Limb (tissue), 2 donors: ENCODE measurements around the gene ITPR1.
A peak's percentile ranks its signal among the peaks of the same experiment; 100 is the strongest.

ENCODE experiments used
- DNase-seq, 2 donors: peaks; one replicate each; pipeline ENCODE4 v3.0.0-alpha.2; 2016; ENCODE audit errors: extremely low spot score in 2 of 2

Gene ITPR1

GRCh38 chr3:4641863-4642563 is 148.9 kb downstream of the ITPR1 start:
- no peak for DNase-seq

GRCh38 chr3:4642611-4643010 is 149.5 kb downstream of the ITPR1 start:
- no peak for DNase-seq

- DNase-seq, result no peak
These were observed 150.9 kb downstream of the ITPR1 start for GRCh38 chr3:4643904-4644547.

- DNase-seq, result no peak
These were observed 151.8 kb downstream of the ITPR1 start for GRCh38 chr3:4644951-4645350.

- no peak for DNase-seq
These were observed 152.3 kb downstream of the ITPR1 start for GRCh38 chr3:4645468-4645867.

GRCh38 chr3:4647411-4647810 is 154.3 kb downstream of the ITPR1 start:
- DNase-seq, result no peak

- no peak for DNase-seq
These were observed 162.2 kb downstream of the ITPR1 start for GRCh38 chr3:4655145-4656045.

GRCh38 chr3:4656059-4656458 is 162.9 kb downstream of the ITPR1 start:
- peak; percentile 76 to 78 for DNase-seq

GRCh38 chr3:4656626-4657328 is 163.6 kb downstream of the ITPR1 start:
- DNase-seq, result no peak

- no peak for DNase-seq
These were observed 167.8 kb downstream of the ITPR1 start for GRCh38 chr3:4660936-4661335.

GRCh38 chr3:4664412-4664811 is 171.3 kb downstream of the ITPR1 start:
- DNase-seq, result no peak

- no peak for DNase-seq
These were observed 172.0 kb downstream of the ITPR1 start for GRCh38 chr3:4665197-4665596.

- DNase-seq, result no peak
These were observed 172.9 kb downstream of the ITPR1 start for GRCh38 chr3:4666071-4666470.

- DNase-seq, result no peak
These were observed 177.2 kb downstream of the ITPR1 start for GRCh38 chr3:4670352-4670751.

GRCh38 chr3:4672725-4673275 is 179.7 kb downstream of the ITPR1 start:
- DNase-seq, result no peak

GRCh38 chr3:4674216-4674615 is 181.1 kb downstream of the ITPR1 start:
- no peak for DNase-seq

- no peak for DNase-seq
These were observed 182.6 kb downstream of the ITPR1 start for GRCh38 chr3:4675704-4676103.

- no peak for DNase-seq
These were observed 185.2 kb downstream of the ITPR1 start for GRCh38 chr3:4678320-4678719.

GRCh38 chr3:4680227-4680691 is 187.1 kb downstream of the ITPR1 start:
- no peak for DNase-seq

- DNase-seq, result no peak
These were observed 187.7 kb downstream of the ITPR1 start for GRCh38 chr3:4680871-4681300.

- no peak for DNase-seq
These were observed 188.2 kb downstream of the ITPR1 start for GRCh38 chr3:4681301-4681700.
